NT2/D1 (cell line): ENCODE data around the gene PIGX.

Source experiments
- DNase-seq: peaks from one replicate; pipeline ENCODE4 v3.0.0-alpha.2; 2011; ENCODE audit warnings: low read depth, low spot score
- H3K27me3 ChIP-seq: 2 replicates; pipeline ENCODE4 v1.6.0; 2011; ENCODE audit warnings: mild to moderate bottlenecking; ENCODE audit not compliant: insufficient read length, insufficient read depth
- H3K36me3 ChIP-seq: 2 replicates; pipeline ENCODE4 v1.6.1; 2011; ENCODE audit warnings: mild to moderate bottlenecking, low read length, mixed read lengths; ENCODE audit not compliant: insufficient read depth, insufficient read length
- H3K4me1 ChIP-seq: 2 replicates; pipeline ENCODE4 v1.5.1; 2011; ENCODE audit not compliant: insufficient read depth, insufficient read length
- H3K4me3 ChIP-seq: 2 replicates; pipeline ENCODE4 v1.5.1; 2011; ENCODE audit warnings: low read depth; ENCODE audit not compliant: insufficient read length
- H3K9ac ChIP-seq: 2 replicates; pipeline ENCODE4 v1.6.0; 2011; ENCODE audit warnings: low read depth; ENCODE audit not compliant: insufficient read length
- H3K9me3 ChIP-seq: 2 replicates; pipeline ENCODE4 v1.5.1; 2011; ENCODE audit warnings: mild to moderate bottlenecking, low read length; ENCODE audit not compliant: insufficient read depth
- SUZ12 ChIP-seq: IDR thresholded peaks from 2 replicates; pipeline ENCODE4 v1.6.1; 2011; ENCODE audit not compliant: insufficient read length, insufficient read depth; ENCODE audit errors: extremely low read depth
- YY1 ChIP-seq: IDR thresholded peaks from 2 replicates; pipeline ENCODE4 v1.6.1; 2011; ENCODE audit not compliant: insufficient read length, insufficient read depth
- ZNF274 ChIP-seq: IDR thresholded peaks from 2 replicates; pipeline ENCODE4 v1.6.1; 2011; ENCODE audit warnings: mild to moderate bottlenecking, low read depth, low read length

Gene PIGX

DNA sequence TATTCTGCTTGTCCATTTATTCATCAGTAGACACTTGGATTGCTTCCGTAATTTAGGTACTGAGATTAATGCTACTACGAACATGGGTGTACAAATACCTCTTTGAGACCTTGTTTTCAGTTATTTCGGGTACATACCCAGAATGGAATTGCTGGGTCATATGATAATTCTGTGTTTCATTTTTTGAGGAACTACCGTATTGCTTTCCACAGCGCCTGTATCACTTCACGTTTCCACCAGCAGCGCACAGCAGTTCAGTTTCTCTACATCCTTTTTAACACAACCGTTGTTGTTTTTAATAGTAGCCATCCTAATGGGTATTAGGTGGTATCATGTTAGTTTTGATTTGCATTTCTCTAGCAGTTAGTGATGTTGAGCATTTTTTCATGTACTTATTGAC, 36.9 kb downstream of the PIGX start:
- Histone ChIP-seq H3K4me1 (no peaks in the 10 kb centered on the region), H3K27me3 (no peaks in the 10 kb centered on the region), H3K9ac (no peak overlapping the region), H3K36me3 (peaks cover 29% of the 10 kb centered on the region), H3K4me3 (no peak overlapping the region), H3K9me3 (0 out of 2 replicates have a peak, but pooled peaks cover under 1% of the 10 kb centered on the region)
- no peak for DNase-seq
- TF ChIP-seq ZNF274: no peak
- no peak for TF ChIP-seq YY1
- no peak for TF ChIP-seq SUZ12

DNA sequence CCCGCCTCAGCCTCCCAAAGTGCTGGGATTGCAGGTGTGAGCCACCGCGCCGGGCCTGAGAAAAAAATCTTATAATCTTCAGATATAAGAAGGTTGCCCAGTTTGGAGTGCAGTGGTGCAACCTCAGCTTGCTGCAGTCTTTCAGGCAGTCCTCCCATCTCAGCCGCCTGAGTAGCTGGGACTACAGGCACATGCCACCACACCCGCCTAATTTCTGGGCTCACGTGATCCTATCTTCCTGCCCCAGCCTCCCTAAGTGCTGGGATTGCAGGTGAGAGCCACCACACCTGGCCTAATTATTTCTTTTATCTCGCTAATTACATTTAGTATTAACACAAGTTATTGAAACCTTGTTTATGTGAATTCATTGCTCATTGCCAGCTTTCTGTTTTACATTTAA, 41.0 kb downstream of the PIGX start:
- TF ChIP-seq ZNF274 (no peak), SUZ12 (no peak), YY1 (no peak)
- no peak overlapping the region for H3K9ac ChIP-seq
- no peaks in the 10 kb centered on the region for H3K27me3 ChIP-seq
- peaks cover 38% of the 10 kb centered on the region for H3K9me3 ChIP-seq
- H3K4me3 ChIP-seq: no peak overlapping the region
- H3K4me1 ChIP-seq: no peaks in the 10 kb centered on the region
- DNase-seq: no peak
- peaks cover 37% of the 10 kb centered on the region for H3K36me3 ChIP-seq

DNA sequence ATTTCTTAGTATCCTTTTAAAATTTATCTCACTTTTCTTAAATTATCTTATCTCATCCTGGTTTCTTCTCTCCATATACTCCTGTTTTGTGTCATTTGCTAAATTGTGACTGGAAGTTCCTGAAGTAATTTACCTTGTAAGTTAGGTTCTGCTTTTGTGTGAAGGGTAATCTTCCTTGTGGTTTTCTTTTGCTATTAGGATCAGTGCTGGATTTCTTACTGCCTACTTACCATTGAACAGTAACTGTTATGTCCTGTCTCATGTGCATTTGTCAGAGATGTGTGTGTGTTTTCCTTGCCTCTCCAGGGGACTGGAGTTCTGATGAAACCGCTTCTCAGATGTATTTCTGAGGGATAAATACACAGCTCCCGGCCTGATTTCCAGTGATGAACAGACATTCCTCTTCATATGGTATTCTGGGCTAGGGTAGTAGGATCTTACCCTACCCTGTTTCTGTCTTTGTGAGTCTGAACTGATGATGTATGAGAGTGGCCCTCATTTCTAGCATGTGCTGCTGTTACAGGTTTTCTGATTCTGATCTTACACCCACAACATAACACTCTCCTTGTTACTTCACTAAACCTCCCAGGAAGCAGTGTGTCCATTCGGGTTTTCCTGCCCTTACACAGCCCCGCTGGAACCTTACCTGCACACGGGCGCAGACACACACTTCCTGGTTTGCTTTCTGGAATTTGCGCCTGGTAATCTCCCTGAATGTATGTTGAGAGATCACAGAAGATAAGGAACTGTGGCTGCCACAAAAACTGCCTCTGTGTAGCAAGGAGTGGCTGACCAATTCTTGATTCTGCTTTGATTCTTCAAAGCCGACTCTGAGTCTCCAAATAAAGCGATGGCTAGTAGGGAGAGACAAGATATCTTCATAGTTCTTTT, 42.2 kb downstream of the PIGX start:
- TF ChIP-seq SUZ12 (no peak), YY1 (no peak), ZNF274 (no peak)
- Histone ChIP-seq H3K9ac (no peak overlapping the region), H3K4me3 (no peak overlapping the region), H3K4me1 (no peaks in the 10 kb centered on the region), H3K27me3 (no peaks in the 10 kb centered on the region), H3K36me3 (peaks cover 35% of the 10 kb centered on the region), H3K9me3 (peaks cover 38% of the 10 kb centered on the region)
- no peak for DNase-seq

GRCh38 chr3:196756732-196757131, 44.6 kb downstream of the PIGX start:
- no peak overlapping the region for H3K9ac ChIP-seq
- H3K36me3 ChIP-seq: peaks cover 28% of the 10 kb centered on the region
- H3K27me3 ChIP-seq: no peaks in the 10 kb centered on the region
- no peaks in the 10 kb centered on the region for H3K4me1 ChIP-seq
- no peak for DNase-seq
- H3K4me3 ChIP-seq: no peak overlapping the region
- H3K9me3 ChIP-seq: peaks cover 50% of the 10 kb centered on the region
- TF ChIP-seq ZNF274: no peak
- no peak for TF ChIP-seq YY1
- no peak for TF ChIP-seq SUZ12

DNA sequence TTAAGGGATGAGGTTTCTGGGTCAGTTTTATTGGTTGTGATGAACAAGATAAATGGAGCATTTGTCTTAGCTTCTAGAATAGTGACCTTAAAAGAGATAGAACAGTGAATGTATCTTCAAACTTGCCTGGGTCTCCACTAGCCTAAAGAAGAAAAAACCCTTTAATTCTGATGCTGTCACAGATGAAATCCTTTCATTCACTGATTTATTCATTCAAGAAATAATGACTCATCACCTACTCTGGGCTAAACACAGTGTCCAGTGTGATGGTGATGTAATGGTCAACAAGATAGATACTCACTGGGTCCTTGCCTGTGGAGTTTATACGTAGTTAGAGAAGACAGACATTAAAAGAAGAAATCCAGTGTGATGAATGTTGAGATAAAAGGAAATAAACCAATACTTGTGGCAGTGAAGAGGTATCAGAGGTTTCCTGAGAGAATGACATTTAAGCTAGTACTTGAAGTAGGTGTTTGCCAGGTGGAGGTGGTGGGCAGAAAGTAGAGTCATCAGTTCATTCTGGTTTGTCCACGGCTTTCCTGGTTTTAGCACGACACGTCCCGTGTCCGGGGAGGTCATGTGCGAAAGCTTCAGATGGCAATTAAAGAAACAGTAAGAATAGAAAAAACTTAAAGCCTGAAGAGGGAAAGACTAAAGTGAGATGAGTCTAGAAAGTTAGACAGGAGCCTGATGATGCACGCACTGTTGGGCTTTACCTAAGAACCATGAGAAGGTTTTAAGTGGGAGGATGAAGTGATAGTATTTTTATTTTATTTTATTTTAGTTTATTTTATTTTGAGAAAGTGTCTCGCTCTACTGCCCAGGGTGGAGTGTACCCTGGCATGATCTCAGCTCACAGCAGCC, 45.9 kb downstream of the PIGX start:
- Histone ChIP-seq H3K4me1 (no peaks in the 10 kb centered on the region), H3K9ac (no peak overlapping the region), H3K4me3 (no peak overlapping the region), H3K27me3 (no peaks in the 10 kb centered on the region), H3K9me3 (peaks cover 55% of the 10 kb centered on the region), H3K36me3 (peaks cover 30% of the 10 kb centered on the region)
- TF ChIP-seq YY1 (no peak), SUZ12 (no peak), ZNF274 (no peak)
- no peak for DNase-seq

GRCh38 chr3:196763179-196763578, 51.0 kb downstream of the PIGX start:
- peaks cover 19% of the 10 kb centered on the region for H3K9me3 ChIP-seq
- TF ChIP-seq YY1 (no peak), ZNF274 (no peak), SUZ12 (no peak)
- peaks cover 12% of the 10 kb centered on the region for H3K36me3 ChIP-seq
- no peaks in the 10 kb centered on the region for H3K4me1 ChIP-seq
- H3K4me3 ChIP-seq: no peak overlapping the region
- H3K27me3 ChIP-seq: no peaks in the 10 kb centered on the region
- no peak for DNase-seq
- H3K9ac ChIP-seq: no peak overlapping the region

DNA sequence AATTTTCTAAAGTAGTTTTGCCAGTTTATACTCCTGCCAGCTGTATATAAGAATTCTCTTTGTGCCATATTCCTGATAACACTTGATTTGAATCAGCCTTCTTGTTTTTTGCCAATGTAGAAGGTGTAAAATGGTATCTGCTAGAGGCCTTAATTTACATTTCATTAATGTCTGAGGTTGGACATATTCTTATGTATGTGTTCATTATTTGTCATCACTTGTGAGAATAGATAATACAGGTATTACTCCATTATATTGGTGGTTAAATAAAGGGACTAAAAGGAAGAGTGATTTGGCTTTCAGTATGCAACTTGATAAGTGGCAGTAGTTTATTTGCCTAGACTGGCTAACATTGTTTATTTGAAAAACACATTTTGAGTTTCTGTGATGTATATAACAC, 53.3 kb downstream of the PIGX start:
- Histone ChIP-seq H3K36me3 (peaks cover 19% of the 10 kb centered on the region), H3K27me3 (no peaks in the 10 kb centered on the region), H3K9ac (no peak overlapping the region), H3K4me3 (no peak overlapping the region), H3K9me3 (peaks cover 12% of the 10 kb centered on the region), H3K4me1 (no peaks in the 10 kb centered on the region)
- no peak for DNase-seq
- TF ChIP-seq SUZ12 (no peak), YY1 (no peak), ZNF274 (no peak)
